ENCODE measurements around the gene STS. TPM values are rescaled to one million over a fixed set of nuclear protein-coding genes. Genes with fewer than 3 reads are reported as not detected.

STS gene
- total RNA-seq, 1 experiment from 2014 or later = 0.54 TPM

- no peaks in the 10 kb centered on the region for H3K79me2 ChIP-seq (ENCODE audit: insufficient read depth, low read length)
- no peak for DNase-seq (ENCODE audit: low read depth, low spot score)
- TF ChIP-seq CEBPB (IDR thresholded peaks at IDR 0.05; ENCODE audit: low read depth) = no peak
- no peak for TF ChIP-seq CTCF (IDR thresholded peaks at IDR 0.05 in 2 of 3, conservative IDR thresholded peaks at IDR 0.05 in 1 of 3; ENCODE audit: borderline replicate concordance in 1 of 3, insufficient read depth in 1 of 3, low read depth in 2 of 3, low read length in 2 of 3)
- no peak for TF ChIP-seq EZH2phosphoT487 (IDR thresholded peaks at IDR 0.05; ENCODE audit: borderline replicate concordance)
- no peak for TF ChIP-seq POLR2A (IDR thresholded peaks at IDR 0.05; ENCODE audit: borderline replicate concordance, extremely low read depth, insufficient read depth, insufficient read length)
- TF ChIP-seq POLR2AphosphoS5 (IDR thresholded peaks at IDR 0.05; ENCODE audit: low read depth, low read length) = no peak
- no peak for TF ChIP-seq FOSL1 (IDR thresholded peaks at IDR 0.05; ENCODE audit: low read depth)
- TF ChIP-seq YY1 (IDR thresholded peaks at IDR 0.05; ENCODE audit: extremely low read depth, insufficient replicate concordance, low read depth, low read length) = no peak
- TF ChIP-seq REST (IDR thresholded peaks at IDR 0.05; ENCODE audit: low read depth) = no peak
- TF ChIP-seq ZBTB33 (IDR thresholded peaks at IDR 0.05; ENCODE audit: extremely low read depth, insufficient replicate concordance, low read length) = no peak
These were observed 20.9 kb downstream of the STS start for GRCh38 chrX:7168371-7168770.

More at GRCh38 chrX:7168371-7168770, 20.9 kb downstream of the STS start:
- ChIA-PET RAD21 (ENCODE audit: low non-redundant PET in 1 of 2, low total read pairs in 2 of 2, uncharacterized antibody in 2 of 2, unreplicated experiment in 2 of 2) (no interaction called here), POLR2A (no interaction called here), CTCF (no interaction called here)
- Histone ChIP-seq H4K20me1 (ENCODE audit: insufficient read depth) (no peaks in the 10 kb centered on the region), H3K27ac (ENCODE audit: low read depth, low read length) (no peak overlapping the region), H3K27me3 (ENCODE audit: insufficient read depth, low read length) (no peaks in the 10 kb centered on the region), H2AFZ (ENCODE audit: low read depth, low read length, poor library complexity, severe bottlenecking) (no peak overlapping the region), H3K4me3 (replicated peaks in 1 of 2; ENCODE audit: low read depth in 1 of 2, low read length in 2 of 2) (no peak overlapping the region), H3K36me3 (ENCODE audit: control insufficient read depth in 1 of 2, insufficient read depth in 2 of 2, low read length in 2 of 2) (no peaks in the 10 kb centered on the region), H3K4me1 (ENCODE audit: control insufficient read depth in 1 of 2, insufficient read depth in 2 of 2, low read length in 2 of 2) (no peaks in the 10 kb centered on the region), H3K9me2 (ENCODE audit: insufficient read depth) (no peaks in the 10 kb centered on the region), H3K9me3 (ENCODE audit: control insufficient read depth in 1 of 2, insufficient read depth in 1 of 2, low read depth in 1 of 2, low read length in 2 of 2) (no peaks in the 10 kb centered on the region), H3K9ac (ENCODE audit: low read length) (no peak overlapping the region), H3K4me2 (ENCODE audit: low read length) (no peak overlapping the region)
- no peak for ATAC-seq
- BruUV-seq (replicated peaks) = no TSS peak
- intact Hi-C loops (cut with micrococcal nuclease) = no loop called here
